SK-N-MC (cell line): ENCODE data around the gene CEP72.

Experiments used
- EZH2 ChIP-seq: fragments of 200-600 bp; sonication (generic); IDR thresholded peaks from one replicate; pipeline ENCODE4 v1.6.1; 2017; ENCODE audit warnings: antibody characterized with exemption
- POLR2AphosphoS5 ChIP-seq: IDR thresholded peaks from 2 replicates; pipeline ENCODE4 v1.6.1; 2012; ENCODE audit warnings: mild to moderate bottlenecking, low read depth, low read length, borderline replicate concordance

- TF ChIP-seq EZH2 = no peak
- no peak for TF ChIP-seq POLR2AphosphoS5
Observed at GRCh38 chr5:566636-567309, 45.4 kb upstream of the CEP72 start.
